Measurements from ENCODE around the gene CPNE7.
A peak's percentile ranks its signal among the peaks of the same experiment; 100 is the strongest.

The CPNE7 gene

DNA sequence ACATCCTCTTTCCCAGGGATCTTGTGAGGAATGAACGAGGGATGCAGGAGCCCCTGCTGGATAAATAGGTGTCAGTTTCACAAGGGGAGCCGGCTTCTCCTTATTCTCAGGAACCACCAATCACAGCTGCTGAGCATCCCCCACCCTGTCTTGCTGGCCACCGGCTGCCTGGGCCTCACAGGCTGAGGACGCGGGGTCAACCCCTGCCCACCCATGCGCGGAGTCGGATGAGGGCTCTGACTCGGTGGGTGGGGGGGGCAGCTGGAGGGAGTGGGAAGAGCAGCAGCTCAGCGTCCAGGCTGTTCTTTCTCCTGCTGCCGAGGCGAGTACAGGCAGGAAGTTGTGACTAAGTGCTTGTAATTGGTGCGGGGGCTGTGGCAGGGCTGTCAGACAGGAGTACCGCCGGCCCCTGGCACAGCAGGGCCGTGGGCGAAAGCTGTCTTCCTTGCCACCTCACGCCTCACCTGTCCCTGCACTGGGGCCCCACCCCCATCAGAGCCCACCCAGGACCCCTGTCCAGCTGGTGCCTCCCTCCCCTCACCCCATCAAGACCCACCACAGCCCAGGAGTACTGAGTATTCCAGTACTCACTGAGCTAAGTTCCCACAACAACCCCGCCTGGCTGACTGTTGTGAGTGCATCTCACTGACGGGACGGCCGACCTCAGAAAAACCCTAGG lies 26.9 kb downstream of the CPNE7 start:
- peak; percentile 47 to 66 for DNase-seq (ENCODE audit: low read depth in 1 of 2, low spot score in 1 of 2)

DNA sequence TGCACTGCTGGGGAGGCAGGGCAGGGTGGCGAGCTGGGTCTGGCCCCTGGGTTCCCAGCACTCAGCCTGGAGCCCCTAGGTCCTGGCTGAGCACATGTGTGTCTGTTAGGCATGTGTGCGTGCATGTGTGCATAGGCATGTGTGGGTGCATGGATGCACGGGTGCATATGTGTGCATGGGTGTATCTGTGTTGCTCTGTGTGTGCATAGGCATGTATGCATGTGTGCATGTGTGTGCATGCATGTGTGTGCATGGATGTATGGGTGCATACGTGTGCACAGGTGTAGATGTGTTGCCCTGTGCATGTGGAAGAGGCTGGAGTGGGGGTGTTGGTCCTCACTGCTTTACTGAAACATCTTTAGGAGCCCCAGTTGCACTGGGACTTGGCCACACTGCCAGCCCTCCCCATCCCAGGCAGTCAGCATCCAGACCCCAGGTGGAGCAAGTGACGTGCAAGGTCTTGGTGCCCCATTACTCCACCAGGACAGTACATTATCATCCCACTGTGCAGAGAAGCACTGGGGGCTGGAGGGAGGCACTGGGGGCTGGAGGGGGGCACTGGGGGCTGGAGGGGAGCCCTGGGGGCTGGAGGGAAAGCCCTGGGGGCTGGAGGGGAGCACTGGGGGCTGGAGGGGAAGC lies 27.5 kb downstream of the CPNE7 start:
- no peak for DNase-seq (ENCODE audit: low read depth in 1 of 2, low spot score in 1 of 2)

DNA sequence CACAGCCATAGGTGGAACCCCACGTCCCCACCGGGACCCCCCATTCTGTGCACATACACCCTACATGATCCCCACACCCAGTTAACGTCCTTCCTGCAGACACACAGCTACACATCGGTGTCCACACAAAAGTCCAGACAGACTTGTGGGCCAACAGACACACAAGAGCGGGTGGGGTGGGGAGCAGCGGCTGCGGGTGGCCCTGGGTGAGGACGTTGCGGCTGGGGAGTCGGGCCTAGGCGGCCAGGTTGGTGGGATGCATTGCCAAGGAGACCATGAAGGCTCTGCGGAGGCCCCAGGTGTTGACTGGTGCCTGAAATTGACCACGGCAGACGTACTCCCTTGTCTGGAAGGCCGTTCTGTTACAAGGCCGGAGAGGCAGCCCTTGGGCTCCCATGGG lies 29.2 kb downstream of the CPNE7 start:
- DNase-seq (ENCODE audit: low read depth in 1 of 2, low spot score in 1 of 2), result no peak

DNA sequence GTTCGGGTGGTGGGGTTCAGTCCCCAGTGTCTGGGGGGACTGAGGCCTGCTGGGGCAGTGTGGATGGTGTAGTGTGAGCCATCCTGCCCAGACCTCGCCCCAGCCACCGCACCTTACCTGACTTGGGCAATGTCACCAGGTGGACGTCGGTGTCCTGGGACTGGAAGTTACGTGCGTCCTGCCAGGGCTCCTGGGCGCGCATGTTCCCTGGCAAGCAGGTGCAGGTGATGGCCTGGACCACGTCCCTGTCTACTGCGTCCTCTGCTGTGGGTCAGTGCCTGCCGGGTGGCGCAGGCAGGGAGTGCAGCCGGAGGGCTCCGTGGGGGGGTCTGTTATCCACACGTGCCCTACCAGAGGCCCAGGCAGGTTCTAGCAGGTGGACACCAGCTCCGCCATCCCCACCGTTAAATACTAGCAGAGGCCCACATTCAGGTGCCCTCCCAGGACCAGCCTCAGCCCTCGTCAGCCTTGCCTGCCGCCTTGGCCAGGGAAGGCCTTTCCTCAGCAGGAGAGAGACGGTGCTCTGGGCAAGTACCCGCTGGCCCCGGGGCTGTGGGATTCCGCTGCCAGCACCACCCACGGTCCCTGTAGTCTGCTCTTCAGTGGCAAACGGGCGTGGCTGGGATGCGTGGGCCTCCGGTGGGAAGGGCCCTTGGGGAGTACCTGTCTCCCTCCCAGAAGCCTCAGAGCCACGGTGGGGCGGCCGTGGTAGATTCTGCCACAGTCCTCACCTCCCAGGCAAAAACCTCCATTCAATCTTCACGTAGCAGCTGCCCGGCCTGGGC lies 29.8 kb downstream of the CPNE7 start:
- no peak for DNase-seq (ENCODE audit: low read depth in 1 of 2, low spot score in 1 of 2)

DNA sequence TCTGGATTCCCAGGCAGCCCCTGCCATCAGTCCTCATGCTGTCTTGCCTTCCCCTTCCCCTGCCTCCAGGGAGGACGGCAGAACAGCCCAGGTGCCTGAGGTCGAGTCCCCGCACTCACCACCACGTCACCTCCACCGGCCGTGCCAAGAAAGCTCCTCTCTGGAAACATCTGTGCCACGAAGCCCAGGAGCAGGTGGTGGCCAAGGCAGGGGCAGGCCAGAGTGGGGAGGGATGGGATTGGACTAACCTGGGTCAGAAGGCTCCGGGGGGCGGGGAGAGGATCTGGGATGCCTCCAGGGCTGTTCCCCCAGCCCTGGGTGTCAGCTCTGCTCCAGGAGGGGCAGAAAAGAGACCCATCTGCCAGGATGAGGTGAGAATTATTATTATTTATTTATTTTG lies 30.4 kb downstream of the CPNE7 start:
- DNase-seq (ENCODE audit: low read depth in 1 of 2, low spot score in 1 of 2), result no peak

DNA sequence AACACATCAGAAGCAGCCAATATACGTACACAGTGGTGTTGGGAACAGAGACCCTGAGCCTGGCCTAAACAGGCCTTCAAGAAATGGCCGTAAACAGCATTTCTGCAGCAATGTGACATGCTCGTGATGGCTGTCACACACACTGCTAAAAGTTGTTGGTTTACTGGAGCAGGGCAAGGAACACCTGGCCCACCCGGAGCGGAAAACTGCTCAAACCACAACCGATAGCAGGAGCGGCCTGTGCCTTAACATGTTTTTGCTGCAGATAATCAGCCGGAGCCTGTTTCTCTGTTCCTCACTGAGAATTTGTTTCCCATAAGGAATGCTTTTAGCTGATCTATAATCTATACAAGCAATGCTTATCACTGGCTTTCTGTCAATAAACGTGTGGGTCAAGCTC lies 31.9 kb downstream of the CPNE7 start:
- no peak for DNase-seq (ENCODE audit: low read depth in 1 of 2, low spot score in 1 of 2)

DNA sequence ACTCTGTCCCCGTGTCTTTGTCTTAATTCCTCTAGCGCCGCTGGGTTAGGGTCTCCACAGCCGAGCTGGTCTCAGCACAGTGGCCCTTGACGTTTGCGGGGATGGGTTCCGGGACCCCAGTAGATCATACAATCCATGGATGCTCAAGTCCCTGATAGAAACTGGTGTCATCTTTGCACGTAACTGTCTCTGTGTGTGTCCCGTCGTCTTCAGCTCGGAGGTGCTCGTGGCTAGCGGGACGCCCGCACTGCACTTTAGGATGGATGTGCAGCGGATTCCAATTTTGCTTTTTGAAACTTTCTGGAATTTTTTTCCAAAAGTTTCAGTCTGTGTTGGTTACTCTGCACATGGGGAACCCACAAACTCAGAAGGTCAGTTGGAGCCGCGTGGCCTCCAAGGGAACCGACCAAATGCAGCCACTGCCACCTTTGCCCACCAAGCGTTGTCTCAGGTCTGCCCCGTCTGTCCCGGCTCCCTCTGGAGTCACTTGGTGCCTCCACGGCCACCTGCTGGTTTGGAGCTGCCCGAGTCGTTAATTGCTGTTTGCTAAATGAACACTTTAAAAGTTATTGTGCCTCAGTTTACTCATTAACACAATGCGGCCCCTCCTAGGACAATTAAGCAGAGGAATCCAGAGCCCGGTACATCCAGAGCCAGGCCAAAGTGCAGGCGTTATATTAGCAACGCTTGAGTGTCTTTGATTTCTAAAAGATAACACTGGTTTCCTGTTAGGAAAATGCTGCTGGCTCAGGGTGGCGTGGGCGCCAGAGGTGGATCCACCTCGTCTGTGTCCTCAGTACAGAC lies 32.6 kb downstream of the CPNE7 start:
- DNase-seq (ENCODE audit: low read depth in 1 of 2, low spot score in 1 of 2), result no peak

DNA sequence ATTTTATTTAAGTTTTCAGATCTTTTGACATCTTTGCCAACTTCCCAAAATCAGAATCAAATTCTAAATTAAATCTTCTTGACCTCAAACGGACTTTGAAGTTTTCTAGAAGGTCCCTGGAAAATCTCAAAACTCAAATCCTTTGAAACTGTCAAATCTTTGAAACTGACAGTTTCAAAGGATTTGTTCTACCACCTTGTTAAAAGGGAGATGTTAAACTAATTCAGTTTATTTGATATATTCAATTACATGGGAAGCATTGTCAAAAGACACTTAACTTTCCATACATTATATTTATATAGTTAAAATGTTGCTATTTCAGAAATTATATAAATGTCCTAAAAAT lies 34.5 kb downstream of the CPNE7 start:
- DNase-seq (ENCODE audit: low read depth in 1 of 2, low spot score in 1 of 2), result no peak

DNA sequence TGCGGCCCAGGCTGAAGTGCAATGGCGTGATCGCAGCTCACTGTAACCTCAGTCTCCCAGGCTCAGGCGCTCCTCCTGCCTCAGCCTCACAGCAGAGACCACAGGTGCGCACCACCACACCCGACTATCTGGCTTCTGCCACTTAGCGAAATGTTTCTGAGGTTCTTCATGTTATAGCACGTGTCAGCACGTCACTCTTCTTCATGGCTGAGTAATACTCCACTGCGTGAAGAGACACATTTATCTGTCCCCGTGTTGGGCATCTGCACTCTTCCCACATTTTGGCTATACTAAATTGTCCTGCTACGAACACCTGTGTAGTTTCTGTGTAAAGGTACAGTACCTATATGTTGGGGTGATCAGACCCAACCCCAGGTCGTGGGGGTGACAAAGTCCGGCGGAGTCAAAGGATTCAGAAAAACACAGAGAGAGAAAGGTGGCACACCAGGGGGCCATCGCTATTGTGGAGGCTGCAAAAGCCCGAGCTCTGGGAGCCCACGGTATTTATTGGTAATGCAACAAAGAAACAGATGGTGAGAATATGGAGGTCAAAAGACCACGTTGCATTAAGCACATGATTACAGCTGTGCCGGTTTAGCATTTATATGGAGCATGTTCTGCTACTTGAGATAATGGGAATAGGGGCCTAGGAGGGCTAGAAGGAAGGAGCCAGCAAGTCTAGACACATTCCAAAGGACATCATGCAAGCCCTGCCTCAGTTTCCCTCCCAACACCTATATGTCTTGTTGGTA lies 37.0 kb downstream of the CPNE7 start:
- no peak for DNase-seq (ENCODE audit: low read depth in 1 of 2, low spot score in 1 of 2)

DNA sequence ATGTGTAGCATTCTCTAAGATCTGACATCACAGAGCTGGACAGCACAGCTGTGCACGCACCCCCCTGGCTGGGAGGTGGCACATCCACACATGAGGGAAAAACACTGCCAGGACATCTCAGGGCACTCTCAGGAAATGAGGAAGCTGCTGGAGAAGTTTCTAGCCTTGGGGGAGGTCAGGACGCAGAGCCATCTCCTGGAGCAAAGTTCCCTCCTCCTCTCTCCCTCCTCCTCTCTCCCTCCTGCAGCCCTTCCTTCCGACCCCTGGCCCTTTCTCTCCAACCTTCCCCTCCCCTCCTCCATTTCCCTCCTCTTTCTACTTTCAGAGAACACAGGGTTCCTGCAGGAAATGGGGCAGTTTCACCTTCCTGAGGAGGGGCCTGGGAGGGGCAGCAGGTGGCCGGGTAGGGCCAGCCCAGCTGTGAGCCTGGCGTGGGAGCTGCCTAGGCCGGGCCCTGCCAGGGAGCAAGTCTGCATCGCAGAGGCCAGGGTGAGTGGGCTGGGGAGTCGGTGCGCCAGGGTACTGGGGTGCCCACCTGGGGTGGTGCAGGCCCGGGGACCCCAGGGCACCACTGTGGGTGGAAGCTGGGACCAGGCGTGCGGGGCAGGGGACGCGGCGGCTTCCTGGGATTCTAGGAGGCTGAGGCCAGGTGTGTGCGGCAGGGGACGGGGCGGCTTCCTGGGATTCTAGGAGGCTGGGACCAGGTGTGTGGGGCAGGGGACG lies 37.8 kb downstream of the CPNE7 start, which contains the start of gene DPEP1:
Gene DPEP1, plus strand, starts transcription at position 412 of the 723 bp plus-strand sequence. CDS start 16,769 bp downstream, outside the sequence.
- no peak for DNase-seq (ENCODE audit: low read depth in 1 of 2, low spot score in 1 of 2)

DNA sequence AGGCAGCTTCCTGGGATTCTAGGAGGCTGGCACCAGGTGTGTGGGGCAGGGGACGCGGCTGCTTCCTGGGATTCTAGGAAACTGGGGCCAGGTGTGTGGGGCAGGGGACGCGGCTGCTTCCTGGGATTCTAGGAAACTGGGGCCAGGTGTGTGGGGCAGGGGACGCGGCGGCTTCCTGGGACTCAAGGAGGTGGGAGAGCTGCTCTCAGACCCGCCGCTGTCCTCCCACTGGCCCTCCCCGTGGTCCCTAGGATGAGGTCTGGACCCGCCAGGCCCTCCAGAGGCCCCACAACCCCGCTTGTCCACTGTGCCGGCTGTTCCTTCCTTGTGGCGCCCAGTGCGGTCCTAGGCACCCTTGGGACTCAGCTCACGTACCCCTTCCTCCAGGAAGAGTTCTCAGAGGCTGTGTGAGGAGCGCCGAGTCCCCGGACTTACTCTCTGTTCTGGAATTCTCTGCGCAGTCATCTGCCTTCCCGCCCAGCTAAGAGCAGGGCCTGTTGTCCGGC lies 38.4 kb downstream of the CPNE7 start:
- no peak for DNase-seq (ENCODE audit: low read depth in 1 of 2, low spot score in 1 of 2)

DNA sequence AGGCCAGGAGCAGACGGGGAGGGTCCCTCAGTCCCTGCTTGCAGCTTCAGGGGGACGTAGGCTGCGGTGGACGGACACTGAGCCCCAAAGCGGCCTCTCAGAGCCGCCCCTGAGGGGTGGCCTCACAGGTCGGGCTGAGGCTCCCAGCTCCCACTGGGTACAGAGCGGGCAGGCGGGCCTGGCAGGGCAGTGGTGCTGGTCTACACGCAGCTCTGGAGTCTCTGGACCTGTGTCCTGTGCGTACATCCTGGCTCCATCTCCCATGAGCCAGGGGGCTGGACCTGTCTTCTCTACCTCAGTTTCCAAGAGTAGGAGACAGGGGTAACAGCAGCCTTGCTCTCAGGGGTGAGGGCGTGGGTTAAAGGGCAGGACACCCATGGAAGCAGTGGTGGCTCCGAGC lies 39.6 kb downstream of the CPNE7 start:
- no peak for DNase-seq (ENCODE audit: low read depth in 1 of 2, low spot score in 1 of 2)

DNA sequence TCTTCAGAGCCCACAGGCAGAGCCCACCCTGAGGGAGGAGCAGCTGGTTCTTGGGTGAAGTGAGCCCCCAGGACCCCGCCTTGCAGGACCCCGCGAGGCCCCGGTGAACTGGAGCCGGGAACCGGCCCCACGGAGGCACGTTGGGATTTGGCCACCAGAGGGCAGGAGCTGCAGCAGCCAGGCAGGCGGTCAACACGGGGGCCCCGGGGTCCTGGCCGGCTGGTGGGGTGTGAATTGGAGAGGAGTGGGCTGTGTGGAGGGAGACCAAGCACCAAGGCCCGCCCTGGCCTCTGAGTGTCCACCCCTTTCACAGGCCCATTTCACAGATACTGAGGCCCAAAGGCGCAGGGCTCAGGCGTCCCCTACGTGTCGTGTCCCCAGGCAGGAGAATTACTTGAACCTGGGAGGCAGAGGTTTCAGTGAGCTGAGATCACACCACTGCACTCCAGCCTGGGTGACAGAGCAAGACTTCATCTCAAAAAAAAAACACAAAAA lies 40.1 kb downstream of the CPNE7 start:
- DNase-seq (ENCODE audit: low read depth in 1 of 2, low spot score in 1 of 2), result no peak

DNA sequence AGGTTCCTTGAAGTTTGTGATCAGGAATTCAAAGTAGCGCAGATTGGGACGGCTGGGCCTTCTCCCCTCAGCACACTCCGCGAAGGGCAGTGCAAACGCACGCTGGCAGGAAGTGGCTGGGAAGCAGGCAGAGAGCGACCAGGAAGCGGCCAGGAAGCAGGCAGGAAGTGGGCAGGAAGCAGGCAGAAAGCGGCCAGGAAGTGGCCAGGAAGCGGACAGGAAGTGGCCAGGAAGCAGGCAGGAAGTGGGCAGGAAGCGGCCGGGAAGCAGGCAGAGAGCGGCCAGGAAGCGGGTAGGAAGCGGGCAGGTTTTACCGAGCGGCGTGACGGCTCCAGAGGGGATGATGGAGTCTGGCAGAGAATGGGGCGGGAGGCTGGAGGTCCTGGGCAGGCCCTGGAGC lies 41.1 kb downstream of the CPNE7 start:
- no peak for DNase-seq (ENCODE audit: low read depth in 1 of 2, low spot score in 1 of 2)

DNA sequence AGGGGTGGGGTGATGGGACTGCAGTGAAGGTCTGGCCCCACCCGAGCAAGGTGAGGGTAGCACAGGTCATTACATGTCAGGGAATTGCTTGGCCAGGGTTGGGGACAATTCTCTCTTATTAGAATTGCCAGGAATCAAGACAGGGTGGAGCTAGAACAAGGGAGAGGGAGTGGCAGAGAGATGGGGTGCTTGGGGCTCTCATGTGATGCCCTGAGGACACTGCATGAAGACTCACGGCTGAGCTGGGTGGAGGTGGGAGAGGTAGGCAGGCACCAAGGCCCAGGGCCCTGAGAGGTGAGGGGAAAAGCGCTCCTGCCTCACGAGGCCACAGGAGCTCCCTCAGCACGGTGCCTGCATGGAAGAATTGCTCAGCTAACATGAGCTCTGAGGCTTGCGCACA lies 41.5 kb downstream of the CPNE7 start:
- no peak for DNase-seq (ENCODE audit: low read depth in 1 of 2, low spot score in 1 of 2)

DNA sequence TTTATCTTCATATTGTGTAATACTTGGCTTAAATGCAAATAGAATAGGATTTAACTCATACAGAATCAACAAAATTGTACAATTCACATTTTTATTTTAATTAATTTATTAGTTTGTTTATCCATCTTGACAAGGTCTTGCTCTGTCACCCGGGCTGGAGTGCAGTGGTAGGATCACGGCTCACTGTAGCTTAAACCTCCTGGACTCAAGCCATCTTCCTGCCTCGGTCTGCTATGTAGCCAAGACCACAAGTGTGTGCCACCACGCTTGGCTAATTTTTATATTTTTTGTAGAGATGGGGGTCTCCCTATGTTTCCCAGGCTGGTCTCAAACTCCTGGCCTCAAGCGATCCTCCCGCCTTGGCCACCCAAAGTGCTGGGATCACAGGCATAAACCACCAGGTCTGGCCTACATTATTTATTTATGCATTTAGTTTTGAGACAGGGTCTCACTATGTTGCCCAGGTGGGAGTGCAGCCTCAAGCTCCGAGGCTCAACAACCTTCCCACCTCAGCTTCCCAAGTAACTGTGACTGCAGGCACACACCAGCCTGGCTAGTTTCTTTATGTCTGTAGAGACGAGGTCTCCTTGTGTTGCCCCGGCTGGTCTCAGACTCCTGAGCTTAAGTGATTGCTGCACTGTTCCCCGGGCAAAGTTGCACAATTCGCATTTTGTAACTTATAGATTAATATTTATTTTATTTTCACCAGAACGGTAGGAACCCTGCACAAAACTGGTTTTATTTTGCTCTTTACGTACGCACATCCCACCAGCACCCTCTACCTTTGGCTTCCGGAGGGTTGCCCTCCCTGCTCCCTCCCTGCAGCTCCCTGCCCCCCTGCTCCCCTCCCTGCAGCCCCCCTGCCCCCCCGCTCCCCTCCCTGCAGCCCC lies 42.8 kb downstream of the CPNE7 start:
- no peak for DNase-seq (ENCODE audit: low read depth in 1 of 2, low spot score in 1 of 2)

DNA sequence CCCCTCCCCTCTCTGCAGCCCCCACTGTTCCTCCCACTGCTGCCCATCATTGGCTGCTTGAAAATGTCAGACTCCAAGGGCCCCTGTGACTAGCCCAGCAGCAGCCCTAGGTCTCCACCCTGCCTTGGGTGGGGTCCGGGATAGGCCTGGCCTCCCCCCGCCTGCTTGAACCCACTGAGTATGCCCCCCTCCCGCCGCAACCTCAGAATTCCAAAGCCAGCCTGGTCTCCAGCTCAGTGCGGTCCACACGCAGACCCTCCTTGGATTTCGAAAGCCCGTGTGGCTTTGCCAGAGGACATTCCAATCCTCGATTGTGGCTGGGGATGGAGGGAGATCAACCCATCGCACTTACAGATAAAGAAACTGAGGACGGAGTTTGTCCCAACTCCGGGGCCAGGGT lies 44.3 kb downstream of the CPNE7 start:
- no peak for DNase-seq (ENCODE audit: low read depth in 1 of 2, low spot score in 1 of 2)

DNA sequence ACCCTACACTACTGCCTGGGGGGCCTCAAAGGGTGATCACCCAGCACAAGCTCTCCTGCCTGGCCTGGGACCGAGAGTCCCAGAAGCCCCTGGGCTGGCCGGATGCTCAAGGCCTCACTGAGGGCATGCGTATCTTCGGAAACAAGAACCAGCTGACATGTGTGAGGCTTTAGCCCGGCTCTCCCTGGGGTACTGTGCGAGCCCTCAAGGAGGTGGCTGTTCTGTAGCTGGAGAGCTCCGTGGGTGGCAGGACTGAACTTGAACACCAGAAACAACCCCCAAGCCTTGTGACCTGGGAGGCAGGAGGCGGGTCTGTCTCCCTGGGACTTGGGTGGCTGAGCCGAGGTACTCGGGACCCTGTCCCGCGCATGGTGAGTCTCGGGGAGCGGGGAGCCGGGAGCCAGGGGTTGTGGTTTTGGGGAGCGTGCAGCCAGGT lies 44.9 kb downstream of the CPNE7 start:
- DNase-seq (ENCODE audit: low read depth in 1 of 2, low spot score in 1 of 2), result no peak
